GM21825 (cell line): ENCODE results near the gene RRAGD.

ENCODE experiments used
- ATAC-seq: cut with Tn5 transposase; IDR thresholded peaks from one replicate; pipeline ENCODE4 v1.9.1; 2021; ENCODE audit warnings: mild to moderate bottlenecking, moderate library complexity; ENCODE audit not compliant: unreplicated experiment

The RRAGD gene

GRCh38 chr6:89350281-89350966 is 61.6 kb downstream of the RRAGD start:
- peak; percentile 42 for ATAC-seq

- ATAC-seq, result no peak
Observed at GRCh38 chr6:89348372-89348771, 63.7 kb downstream of the RRAGD start.

GRCh38 chr6:89347825-89348224 is 64.2 kb downstream of the RRAGD start:
- ATAC-seq, result no peak

GRCh38 chr6:89346433-89346832 is 65.6 kb downstream of the RRAGD start:
- ATAC-seq, result no peak

GRCh38 chr6:89339565-89339964 is 72.5 kb downstream of the RRAGD start:
- no peak for ATAC-seq

- no peak for ATAC-seq
Observed at GRCh38 chr6:89335164-89335563, 76.9 kb downstream of the RRAGD start.

- ATAC-seq, result no peak
Observed at GRCh38 chr6:89330910-89331309, 81.2 kb downstream of the RRAGD start.

DNA sequence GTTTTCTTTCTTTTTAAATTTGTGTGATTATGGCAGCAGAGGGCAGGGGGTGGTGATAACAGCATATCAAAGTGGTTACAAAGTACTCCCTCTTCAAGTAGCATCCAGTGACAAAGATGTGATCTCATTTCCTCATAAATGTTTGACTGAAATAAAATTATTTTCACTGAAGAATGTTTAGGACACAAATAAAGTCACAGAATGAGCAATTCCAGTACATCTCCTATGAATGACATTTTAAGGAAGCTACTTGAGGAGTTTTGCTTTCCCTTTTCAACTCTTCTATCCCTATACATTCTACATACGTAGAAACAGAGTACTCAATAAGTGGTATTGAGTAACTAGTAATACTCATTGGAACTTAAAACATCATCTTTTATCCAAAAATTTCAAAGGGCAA is 83.1 kb downstream of the RRAGD start:
- no peak for ATAC-seq

DNA sequence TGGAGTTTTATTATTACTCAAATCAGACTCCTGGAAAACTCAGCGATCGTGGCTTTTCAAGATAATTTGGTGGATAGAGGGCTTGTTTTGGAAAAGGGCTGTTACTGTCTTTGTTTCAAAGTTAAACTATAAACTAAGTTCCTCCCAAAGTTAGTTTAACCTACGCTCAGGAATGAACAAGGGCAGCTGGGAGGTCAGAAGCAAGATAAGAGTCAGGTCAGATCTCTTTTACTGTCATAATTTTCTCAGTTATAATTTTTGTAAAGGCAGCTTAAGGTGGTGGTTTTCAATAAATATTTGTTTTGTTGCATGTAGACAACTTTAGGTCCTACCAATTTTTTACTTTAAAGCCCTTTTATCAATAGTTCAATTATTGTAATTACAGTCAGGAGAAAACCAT is 87.8 kb downstream of the RRAGD start:
- ATAC-seq, result no peak

DNA sequence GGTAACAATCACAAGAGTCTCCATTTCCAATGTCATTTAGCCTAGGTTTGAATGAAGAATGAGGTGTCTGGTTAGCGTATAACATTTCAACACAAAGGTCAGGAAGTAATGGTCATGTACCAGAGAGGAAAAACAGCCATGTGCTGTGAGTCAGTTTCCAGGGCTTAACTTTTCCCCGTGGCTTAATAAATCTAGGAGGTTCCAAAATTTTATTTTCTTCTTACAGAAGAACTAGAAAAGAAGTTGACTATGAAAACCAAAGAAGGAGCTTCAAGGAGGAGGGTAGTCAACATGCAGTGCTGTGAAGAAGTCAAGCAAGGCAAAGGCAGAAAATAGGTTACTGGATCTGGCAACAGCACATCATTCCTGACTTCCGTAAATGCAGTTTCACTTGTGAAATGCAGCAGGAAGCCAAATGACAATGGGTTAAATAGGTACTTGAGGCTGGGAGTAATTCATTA is 88.5 kb downstream of the RRAGD start:
- ATAC-seq, result no peak

DNA sequence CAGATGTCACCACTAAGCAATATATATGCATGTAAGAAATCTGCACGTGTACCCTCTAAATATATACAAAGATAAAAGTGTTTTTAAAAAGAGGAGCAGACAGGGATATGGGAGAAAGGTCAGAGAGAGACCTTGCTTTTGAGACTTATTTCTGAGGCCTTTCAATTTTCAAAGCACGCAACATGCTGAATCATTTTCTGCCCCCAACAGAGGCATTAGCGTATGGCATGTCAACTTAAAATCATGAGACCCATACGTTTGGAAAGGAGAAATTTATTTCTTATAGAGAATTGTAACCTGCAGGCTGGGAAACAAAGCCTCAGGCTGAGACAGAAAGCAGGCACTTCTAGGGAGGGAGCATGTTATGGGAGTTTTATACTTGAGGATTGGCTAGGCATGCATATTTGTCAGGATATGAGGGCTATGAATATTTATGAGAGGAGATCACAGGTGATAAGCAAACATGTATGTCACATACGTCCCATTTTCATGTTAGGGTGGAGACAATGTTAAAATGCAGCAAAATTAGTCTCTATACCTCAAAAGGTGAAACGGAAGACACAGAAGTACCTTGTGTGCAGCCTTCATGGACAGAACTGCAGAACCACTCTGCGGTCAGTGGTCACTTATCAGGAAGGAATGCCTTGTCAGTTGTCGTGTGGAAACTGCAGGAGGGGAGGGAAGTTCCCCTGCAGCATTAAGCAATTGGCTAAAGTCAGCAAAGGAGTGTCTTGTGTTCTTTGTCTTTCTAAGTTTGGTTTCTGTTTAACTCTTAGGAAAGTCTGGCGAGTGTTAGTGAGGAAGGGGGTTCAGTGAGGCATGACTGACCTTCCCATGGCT is 90.7 kb downstream of the RRAGD start:
- no peak for ATAC-seq

DNA sequence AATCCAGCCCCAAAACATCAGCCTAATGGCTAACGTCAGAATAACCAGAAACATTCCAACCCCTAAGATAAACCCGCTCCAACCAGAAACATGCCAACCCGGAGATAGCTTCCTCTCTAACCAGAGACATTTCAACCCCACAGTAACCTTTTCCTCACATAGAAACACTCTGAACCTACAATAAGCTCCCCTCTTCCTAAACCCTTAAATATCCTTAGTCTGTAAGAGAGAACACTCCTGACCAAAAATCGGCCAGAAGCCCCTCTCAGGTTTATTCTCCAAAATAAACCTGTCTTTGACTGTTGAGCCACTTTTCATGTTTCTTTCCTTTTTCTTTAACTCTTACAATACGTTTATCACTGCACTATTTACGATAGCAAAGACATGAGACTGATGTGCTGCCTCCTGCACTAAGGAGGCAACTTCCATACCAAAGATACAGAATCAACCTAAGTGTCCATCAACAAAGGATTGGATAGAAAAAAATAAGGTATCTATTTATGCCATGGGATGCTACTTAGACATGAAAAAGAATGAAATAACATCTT is 92.0 kb downstream of the RRAGD start:
- ATAC-seq, result no peak

DNA sequence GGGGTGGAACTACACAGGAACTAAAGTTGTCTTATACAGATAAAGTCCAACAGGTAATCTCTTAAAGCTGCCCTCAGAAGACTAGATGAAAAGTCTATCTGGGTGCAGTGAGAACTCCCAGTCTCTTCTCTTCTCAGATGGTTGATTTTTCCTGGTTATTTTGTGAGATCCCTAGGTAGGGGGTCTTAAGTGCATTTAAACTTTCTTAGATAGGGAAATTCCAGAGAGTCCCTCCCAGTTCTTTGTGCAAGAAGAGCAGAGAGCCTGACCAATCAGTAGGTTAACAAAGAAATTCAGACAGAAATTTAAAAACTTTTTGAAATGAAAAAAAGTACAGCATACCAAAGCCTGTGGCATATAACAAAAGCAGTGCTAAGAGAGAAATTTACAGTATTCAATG is 95.0 kb downstream of the RRAGD start:
- ATAC-seq, result no peak

DNA sequence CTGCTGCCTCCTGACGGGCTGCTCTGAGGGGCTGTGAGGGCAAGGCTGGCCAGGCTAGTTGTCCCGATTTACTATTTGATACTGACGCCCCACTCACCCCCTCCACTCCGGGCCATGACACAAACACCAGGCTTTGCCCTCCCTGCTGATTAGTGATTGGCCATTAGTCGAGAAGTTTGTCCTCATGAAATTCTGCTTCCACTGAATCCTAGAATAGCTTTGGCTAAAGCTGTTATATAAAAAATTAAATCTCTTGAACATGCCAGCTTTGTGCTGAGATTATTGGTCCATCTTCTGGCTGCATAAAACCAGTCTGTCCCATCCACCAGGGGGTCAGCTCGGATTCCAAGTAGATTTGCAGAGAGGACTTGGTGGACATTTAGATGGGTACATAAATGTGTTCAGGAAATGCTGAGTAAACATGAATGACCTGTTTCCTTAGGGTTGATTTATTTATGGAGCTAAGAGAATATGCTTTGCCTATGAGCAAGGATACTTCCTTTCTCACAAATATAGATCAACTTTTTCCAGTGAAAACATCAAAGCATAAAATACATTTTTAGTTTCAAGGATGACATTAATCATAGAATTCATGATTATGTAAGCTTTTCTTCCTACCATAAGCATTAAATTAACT is 96.7 kb downstream of the RRAGD start, which contains the start of gene GABRR2:
Gene GABRR2, minus strand, starts transcription at position 51 of the 637 bp plus-strand sequence. CDS start 134 bp downstream, outside the sequence.
- no peak for ATAC-seq

- ATAC-seq, result no peak
Observed at GRCh38 chr6:89314692-89315091, 97.4 kb downstream of the RRAGD start.
